Kidney epithelial cell (primary cell): ENCODE results near the gene USP13. TPM values are rescaled to one million over a fixed set of nuclear protein-coding genes. Genes with fewer than 3 reads are reported as not detected.

Source experiments
- DNase-seq: peaks from one replicate; pipeline ENCODE4 v3.0.0-alpha.2; 2010; ENCODE audit warnings: low read depth
- H3K27me3 ChIP-seq: 2 replicates; pipeline ENCODE4 v1.6.0; 2011; ENCODE audit warnings: low read length; ENCODE audit not compliant: control insufficient read depth, insufficient read depth
- H3K36me3 ChIP-seq: 2 replicates; pipeline ENCODE4 v1.5.1; 2011; ENCODE audit warnings: low read length; ENCODE audit not compliant: control insufficient read depth, insufficient read depth
- H3K4me3 ChIP-seq: 2 replicates; pipeline ENCODE4 v1.5.1; 2011; ENCODE audit warnings: low read depth, mild to moderate bottlenecking, control low read depth, low read length
- total RNA-seq: library from RNA; depleted of rRNA; stranded (reverse); fragments of >200 nt; gene quantifications from 2 replicates; pipeline ENCODE4 v1.2.3, GENCODE V29; 2015
- TF ChIP-seq, protein P1 (sequence below): IDR thresholded peaks from 2 replicates; pipeline ENCODE4 v1.5.1; 2011; ENCODE audit warnings: mild to moderate bottlenecking, moderate library complexity, low read length, control low read depth, inconsistent platforms; ENCODE audit not compliant: insufficient read depth, poor library complexity, severe bottlenecking

Gene USP13, protein sequence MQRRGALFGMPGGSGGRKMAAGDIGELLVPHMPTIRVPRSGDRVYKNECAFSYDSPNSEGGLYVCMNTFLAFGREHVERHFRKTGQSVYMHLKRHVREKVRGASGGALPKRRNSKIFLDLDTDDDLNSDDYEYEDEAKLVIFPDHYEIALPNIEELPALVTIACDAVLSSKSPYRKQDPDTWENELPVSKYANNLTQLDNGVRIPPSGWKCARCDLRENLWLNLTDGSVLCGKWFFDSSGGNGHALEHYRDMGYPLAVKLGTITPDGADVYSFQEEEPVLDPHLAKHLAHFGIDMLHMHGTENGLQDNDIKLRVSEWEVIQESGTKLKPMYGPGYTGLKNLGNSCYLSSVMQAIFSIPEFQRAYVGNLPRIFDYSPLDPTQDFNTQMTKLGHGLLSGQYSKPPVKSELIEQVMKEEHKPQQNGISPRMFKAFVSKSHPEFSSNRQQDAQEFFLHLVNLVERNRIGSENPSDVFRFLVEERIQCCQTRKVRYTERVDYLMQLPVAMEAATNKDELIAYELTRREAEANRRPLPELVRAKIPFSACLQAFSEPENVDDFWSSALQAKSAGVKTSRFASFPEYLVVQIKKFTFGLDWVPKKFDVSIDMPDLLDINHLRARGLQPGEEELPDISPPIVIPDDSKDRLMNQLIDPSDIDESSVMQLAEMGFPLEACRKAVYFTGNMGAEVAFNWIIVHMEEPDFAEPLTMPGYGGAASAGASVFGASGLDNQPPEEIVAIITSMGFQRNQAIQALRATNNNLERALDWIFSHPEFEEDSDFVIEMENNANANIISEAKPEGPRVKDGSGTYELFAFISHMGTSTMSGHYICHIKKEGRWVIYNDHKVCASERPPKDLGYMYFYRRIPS
- total RNA-seq = 6.4 and 7.8 TPM in 2 replicates

DNA sequence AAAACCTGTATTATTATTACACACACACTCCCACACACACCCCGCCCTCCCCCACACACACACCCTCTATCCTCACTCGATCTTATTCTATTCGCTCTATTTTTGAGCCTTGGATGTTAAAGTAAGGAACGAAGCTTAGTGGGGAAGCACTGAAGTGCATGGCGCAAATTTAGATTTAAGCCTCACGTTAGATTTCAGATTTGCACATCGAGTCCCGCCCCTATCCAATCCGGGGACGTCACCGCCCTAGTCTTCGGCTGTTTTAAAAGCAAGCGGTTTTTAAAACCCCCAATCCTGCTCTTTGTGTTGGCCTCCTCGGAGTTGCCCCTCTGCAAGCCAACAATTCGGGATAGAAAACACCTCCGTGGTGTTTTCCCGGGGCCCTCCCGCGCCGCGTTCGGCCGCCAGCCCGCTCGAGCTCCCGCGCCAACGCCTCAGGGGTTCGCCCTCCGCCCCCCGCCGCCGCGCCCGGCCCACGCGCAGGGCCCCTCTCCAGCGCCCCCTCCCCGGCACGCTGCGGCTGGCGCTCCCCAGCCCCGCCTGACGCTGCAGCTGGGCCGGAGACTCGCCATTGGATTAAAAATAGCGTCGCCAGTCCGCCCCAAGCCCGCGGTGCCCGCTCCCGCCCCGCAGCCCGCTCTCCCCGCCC lies at the start of gene USP13:
Gene USP13 (plus strand): TSS at position 594 of the 649 bp plus-strand sequence. CDS start 186 bp downstream, outside the sequence.
- H3K36me3 ChIP-seq = no peaks in the 10 kb centered on the region
- TF ChIP-seq, protein P1, sequence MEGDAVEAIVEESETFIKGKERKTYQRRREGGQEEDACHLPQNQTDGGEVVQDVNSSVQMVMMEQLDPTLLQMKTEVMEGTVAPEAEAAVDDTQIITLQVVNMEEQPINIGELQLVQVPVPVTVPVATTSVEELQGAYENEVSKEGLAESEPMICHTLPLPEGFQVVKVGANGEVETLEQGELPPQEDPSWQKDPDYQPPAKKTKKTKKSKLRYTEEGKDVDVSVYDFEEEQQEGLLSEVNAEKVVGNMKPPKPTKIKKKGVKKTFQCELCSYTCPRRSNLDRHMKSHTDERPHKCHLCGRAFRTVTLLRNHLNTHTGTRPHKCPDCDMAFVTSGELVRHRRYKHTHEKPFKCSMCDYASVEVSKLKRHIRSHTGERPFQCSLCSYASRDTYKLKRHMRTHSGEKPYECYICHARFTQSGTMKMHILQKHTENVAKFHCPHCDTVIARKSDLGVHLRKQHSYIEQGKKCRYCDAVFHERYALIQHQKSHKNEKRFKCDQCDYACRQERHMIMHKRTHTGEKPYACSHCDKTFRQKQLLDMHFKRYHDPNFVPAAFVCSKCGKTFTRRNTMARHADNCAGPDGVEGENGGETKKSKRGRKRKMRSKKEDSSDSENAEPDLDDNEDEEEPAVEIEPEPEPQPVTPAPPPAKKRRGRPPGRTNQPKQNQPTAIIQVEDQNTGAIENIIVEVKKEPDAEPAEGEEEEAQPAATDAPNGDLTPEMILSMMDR = no peak
- H3K27me3 ChIP-seq = no peaks in the 10 kb centered on the region
- peak within 1 kb of the TSS; percentile 75 for H3K4me3 ChIP-seq
- no peak for DNase-seq

DNA sequence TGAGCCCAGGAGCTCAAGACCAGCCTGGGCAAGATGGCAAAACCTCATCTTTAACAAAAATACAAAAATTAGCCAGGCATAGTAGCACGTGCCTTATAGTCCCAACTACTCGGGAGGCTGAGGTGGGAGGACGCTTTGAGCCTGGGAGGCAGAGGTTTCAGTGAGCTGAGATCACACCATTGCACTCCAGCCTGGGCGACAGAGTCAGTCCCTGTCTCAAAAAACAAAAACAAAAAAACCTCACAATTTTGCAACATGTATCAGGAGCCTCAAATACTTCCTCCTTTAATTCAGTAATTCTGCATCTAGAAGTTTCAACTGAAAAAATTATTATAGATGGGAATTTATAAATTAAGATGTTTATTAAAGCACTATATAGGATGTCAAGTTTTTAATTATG lies 49.5 kb upstream of the USP13 start:
- no peak for DNase-seq
- no peak overlapping the region for H3K4me3 ChIP-seq
- H3K36me3 ChIP-seq = no peaks in the 10 kb centered on the region
- TF ChIP-seq, protein P1 = no peak
- H3K27me3 ChIP-seq = no peaks in the 10 kb centered on the region

DNA sequence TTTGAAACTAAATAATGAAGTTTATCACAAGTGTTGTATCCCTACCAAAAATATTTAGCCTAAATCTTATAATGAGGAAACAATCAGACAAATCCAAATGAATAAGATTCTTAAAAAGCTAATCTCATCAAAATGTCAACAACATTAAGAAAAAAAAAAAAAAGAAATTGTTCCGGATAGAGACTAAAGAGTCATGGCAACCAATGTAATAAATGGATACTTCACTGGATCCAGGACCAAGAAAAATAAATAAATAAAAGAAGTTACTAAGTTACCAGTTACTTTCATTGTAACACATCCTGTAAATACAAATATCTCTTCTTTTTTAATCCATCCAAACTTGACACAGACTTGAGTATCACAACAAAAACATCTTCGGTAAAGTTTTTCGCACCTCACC lies 49.0 kb upstream of the USP13 start:
- no peak for DNase-seq
- Histone ChIP-seq H3K36me3 (no peaks in the 10 kb centered on the region), H3K27me3 (no peaks in the 10 kb centered on the region), H3K4me3 (peak overlapping the region; percentile 64)
- TF ChIP-seq, protein P1 = no peak

DNA sequence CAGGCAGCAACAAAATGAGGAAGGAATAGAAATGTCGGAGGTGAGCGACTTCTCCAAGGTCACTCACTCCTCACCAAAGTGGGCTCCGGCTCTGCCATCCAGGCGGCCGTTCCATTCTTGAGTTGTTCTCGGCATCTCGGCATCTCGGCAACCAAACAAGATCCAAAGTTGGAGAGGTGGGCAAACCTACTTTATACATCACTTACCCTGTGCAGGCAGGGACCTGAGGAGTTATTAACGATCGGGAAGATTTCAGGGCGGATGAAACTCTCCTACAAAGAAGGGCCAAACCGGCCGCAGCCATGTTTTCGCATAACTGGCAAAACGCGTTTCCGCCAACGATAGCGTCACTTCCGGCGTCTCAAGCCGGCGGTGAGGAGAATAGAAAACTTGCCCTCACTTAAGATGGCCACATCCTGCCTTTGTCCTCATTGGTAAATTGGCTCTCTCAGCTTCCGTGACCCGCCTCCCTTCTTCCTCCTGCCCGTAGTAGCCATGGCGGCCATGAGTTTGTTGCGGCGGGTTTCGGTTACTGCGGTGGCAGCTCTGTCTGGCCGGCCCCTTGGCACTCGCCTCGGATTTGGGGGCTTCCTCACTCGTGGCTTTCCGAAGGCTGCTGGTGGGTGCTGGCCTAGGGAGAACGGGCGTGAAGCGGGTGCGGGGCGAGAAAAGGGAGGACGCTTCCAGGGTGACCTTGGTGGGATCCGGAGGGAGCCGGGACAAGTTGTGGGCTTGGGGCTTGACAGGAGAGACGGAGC lies 48.3 kb upstream of the USP13 start, which contains the start of the genes MRPL47 and NDUFB5:
Gene MRPL47 (minus strand): TSS at position 318 of the 758 bp plus-strand sequence. CDS start 14 bp downstream, at position 304.
Gene NDUFB5 (plus strand): TSS at position 474 of the 758 bp plus-strand sequence. CDS start 22 bp downstream, at position 496.
- Histone ChIP-seq H3K4me3 (peak within 1 kb of the TSS; percentile 64), H3K36me3 (no peaks in the 10 kb centered on the region), H3K27me3 (no peaks in the 10 kb centered on the region)
- TF ChIP-seq, protein P1 = no peak
- peak; percentile 90 for DNase-seq

DNA sequence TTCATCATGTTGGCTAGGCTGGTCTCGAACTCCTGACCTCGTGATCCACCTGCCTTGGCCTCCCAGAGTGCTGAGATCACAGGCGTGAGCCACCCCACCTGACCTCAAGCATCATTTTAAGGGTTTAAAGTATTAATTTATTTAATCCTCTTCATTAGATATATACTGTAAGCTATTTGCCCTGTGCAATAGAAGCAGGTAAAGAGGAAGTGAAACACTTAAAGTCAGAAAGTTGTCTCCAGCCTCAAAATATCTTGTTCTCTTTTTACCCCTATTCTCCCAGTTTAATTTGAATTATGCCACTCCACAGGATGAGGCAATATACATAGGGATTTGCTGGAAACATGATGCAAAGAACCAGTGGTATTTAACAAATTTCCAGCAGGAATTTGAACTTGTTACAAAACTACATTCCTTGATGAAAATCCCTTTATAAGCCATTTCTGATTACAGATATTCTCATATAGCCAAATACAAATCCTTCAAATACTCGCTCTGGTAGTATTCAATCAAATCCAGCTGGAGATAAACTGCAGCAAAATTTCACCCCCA lies 46.2 kb upstream of the USP13 start:
- DNase-seq = no peak
- H3K4me3 ChIP-seq = no peak overlapping the region
- no peaks in the 10 kb centered on the region for H3K27me3 ChIP-seq
- no peaks in the 10 kb centered on the region for H3K36me3 ChIP-seq
- TF ChIP-seq, protein P1 = no peak
